OCI-LY1 (cell line): ENCODE results near the gene ISX.

Source experiments
- H2AFZ ChIP-seq: fragments of 200-600 bp; sonication (generic), shearing (Covaris generic); 2 replicates; pipeline ENCODE4 v1.6.0; 2014; ENCODE audit warnings: antibody characterized with exemption, mild to moderate bottlenecking, low read length
- H3F3A ChIP-seq: fragments of 200-600 bp; sonication (generic), shearing (Covaris generic); 2 replicates; pipeline ENCODE4 v1.6.0; 2014; ENCODE audit warnings: mild to moderate bottlenecking, antibody characterized with exemption, low read length, moderate library complexity; ENCODE audit not compliant: insufficient read depth
- H3K27ac ChIP-seq: fragments of 200-600 bp; sonication (generic); 2 replicates; pipeline ENCODE4 v1.5.1; 2014; ENCODE audit warnings: low read length, mixed run types, mild to moderate bottlenecking, low read depth; ENCODE audit not compliant: poor library complexity, severe bottlenecking
- H3K27me3 ChIP-seq: fragments of 200-600 bp; sonication (generic); 2 replicates; pipeline ENCODE4 v1.6.0; 2014; ENCODE audit warnings: antibody characterized with exemption, mild to moderate bottlenecking, low read length, moderate library complexity; ENCODE audit not compliant: insufficient read depth
- H3K36me3 ChIP-seq: fragments of 200-600 bp; sonication (generic); 2 replicates; pipeline ENCODE4 v1.6.1; 2014; ENCODE audit warnings: mild to moderate bottlenecking, antibody characterized with exemption, low read length, moderate library complexity, mixed read lengths; ENCODE audit not compliant: insufficient read depth
- H3K4me1 ChIP-seq: fragments of 200-600 bp; sonication (generic); 2 replicates; pipeline ENCODE4 v1.5.1; 2014; ENCODE audit warnings: mild to moderate bottlenecking, low read length, moderate library complexity; ENCODE audit not compliant: insufficient read depth, severe bottlenecking
- H3K4me2 ChIP-seq: fragments of 200-600 bp; sonication (generic), shearing (Covaris generic); 2 replicates; pipeline ENCODE4 v1.6.1; 2014; ENCODE audit warnings: low read length
- H3K4me3 ChIP-seq: fragments of 200-600 bp; sonication (generic); 2 replicates; pipeline ENCODE4 v1.5.1; 2014; ENCODE audit warnings: low read length, low read depth, mild to moderate bottlenecking, mixed read lengths; ENCODE audit not compliant: poor library complexity, severe bottlenecking
- H3K79me2 ChIP-seq: fragments of 200-600 bp; shearing (Covaris generic); 2 replicates; pipeline ENCODE4 v1.6.1; 2016; ENCODE audit warnings: mixed run types, low read length, mixed read lengths; ENCODE audit not compliant: insufficient read depth
- H3K9ac ChIP-seq: fragments of 200-600 bp; sonication (generic), shearing (Covaris generic); 2 replicates; pipeline ENCODE4 v1.6.1; 2014; ENCODE audit warnings: mild to moderate bottlenecking, low read length, mixed read lengths
- H3K9me2 ChIP-seq: fragments of 200-600 bp; sonication (generic), shearing (Covaris generic); 2 replicates; pipeline ENCODE4 v1.6.1; 2014; ENCODE audit warnings: low read depth, mild to moderate bottlenecking, low read length, mixed read lengths
- H3K9me3 ChIP-seq: fragments of 200-600 bp; shearing (Covaris generic); 2 replicates; pipeline ENCODE4 v1.6.1; 2014; ENCODE audit warnings: low read length, mixed read lengths
- H4K20me1 ChIP-seq: fragments of 200-600 bp; sonication (generic), shearing (Covaris generic); 2 replicates; pipeline ENCODE4 v1.6.0; 2016; ENCODE audit warnings: mild to moderate bottlenecking, low read length; ENCODE audit not compliant: insufficient read depth
- EZH2 ChIP-seq: fragments of 200-600 bp; sonication (generic), shearing (Covaris generic); IDR thresholded peaks from 2 replicates; pipeline ENCODE4 v1.8.0; 2017; ENCODE audit warnings: borderline replicate concordance, mixed run types, mild to moderate bottlenecking, antibody characterized with exemption, low read length, moderate library complexity, mixed read lengths
- TF ChIP-seq, protein P1 (sequence below): fragments of 200-600 bp; sonication (generic), shearing (Covaris generic); IDR thresholded peaks from 2 replicates; pipeline ENCODE4 v1.5.1; 2017; ENCODE audit warnings: mild to moderate bottlenecking, antibody characterized with exemption, low read length, moderate library complexity, mixed read lengths

The ISX gene

DNA sequence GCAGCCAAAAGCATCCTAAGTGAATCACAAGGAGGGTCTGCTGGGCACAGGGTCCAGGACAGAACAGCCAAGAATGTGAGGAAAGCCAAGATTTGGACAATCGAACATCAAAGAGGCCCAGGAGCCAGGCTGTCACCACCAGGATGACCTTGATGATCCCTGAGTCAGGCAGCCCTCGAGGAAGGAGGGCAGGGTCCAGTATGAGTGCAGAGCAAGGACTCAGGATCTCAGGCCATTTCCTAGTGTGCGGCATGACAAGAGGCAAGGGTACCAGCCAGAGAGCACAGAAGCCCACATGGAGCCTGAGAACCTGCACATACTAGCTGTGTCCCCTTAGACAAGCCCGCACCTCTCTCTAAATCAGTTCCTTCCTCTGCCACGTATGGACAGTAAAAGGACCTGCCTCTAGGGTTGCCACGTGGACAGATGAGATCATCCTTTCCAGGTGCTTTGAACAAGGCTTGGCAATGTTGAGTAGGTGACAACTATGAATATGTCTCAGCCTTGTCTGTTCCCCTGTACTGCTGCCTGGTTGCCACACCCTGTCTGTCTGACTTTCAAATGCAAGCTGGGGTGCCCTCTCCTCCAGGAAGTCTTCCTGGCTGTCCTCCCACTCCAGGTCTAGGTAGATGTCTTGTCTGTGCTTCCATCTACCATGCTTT, 32.2 kb upstream of the ISX start:
- no peaks in the 10 kb centered on the region for H3K9me2 ChIP-seq
- H3K27ac ChIP-seq: no peak overlapping the region
- H2AFZ ChIP-seq: no peak overlapping the region
- no peaks in the 10 kb centered on the region for H3K9me3 ChIP-seq
- no peaks in the 10 kb centered on the region for H3K36me3 ChIP-seq
- no peak overlapping the region for H3K4me2 ChIP-seq
- no peaks in the 10 kb centered on the region for H3K27me3 ChIP-seq
- no peaks in the 10 kb centered on the region for H4K20me1 ChIP-seq
- no peak overlapping the region for H3K4me3 ChIP-seq
- no peak overlapping the region for H3K9ac ChIP-seq
- no peak for TF ChIP-seq EZH2
- TF ChIP-seq, protein P1, sequence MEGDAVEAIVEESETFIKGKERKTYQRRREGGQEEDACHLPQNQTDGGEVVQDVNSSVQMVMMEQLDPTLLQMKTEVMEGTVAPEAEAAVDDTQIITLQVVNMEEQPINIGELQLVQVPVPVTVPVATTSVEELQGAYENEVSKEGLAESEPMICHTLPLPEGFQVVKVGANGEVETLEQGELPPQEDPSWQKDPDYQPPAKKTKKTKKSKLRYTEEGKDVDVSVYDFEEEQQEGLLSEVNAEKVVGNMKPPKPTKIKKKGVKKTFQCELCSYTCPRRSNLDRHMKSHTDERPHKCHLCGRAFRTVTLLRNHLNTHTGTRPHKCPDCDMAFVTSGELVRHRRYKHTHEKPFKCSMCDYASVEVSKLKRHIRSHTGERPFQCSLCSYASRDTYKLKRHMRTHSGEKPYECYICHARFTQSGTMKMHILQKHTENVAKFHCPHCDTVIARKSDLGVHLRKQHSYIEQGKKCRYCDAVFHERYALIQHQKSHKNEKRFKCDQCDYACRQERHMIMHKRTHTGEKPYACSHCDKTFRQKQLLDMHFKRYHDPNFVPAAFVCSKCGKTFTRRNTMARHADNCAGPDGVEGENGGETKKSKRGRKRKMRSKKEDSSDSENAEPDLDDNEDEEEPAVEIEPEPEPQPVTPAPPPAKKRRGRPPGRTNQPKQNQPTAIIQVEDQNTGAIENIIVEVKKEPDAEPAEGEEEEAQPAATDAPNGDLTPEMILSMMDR: no peak
- no peaks in the 10 kb centered on the region for H3K4me1 ChIP-seq
- no peaks in the 10 kb centered on the region for H3F3A ChIP-seq
- no peaks in the 10 kb centered on the region for H3K79me2 ChIP-seq

DNA sequence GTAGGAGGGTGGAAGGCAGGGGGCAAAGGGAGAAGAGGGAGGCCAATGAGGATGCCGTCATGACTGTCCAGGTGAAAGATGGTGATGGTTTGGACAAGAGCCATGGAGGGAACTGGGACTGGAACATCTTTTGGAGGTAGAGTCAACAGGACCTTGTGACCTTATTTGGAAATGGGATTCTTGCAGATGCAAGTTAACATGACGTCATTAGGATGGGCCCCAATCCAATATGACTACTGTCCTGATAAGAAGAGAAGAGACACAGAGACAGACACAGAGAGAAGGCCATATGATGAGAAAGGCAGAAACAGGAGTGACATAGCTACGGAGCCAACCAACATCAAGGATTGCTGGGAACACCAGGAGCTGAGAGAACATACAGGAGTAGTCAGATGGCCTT, 31.0 kb upstream of the ISX start:
- Histone ChIP-seq H3K9ac (no peak overlapping the region), H3K4me1 (no peaks in the 10 kb centered on the region), H3F3A (no peaks in the 10 kb centered on the region), H3K36me3 (no peaks in the 10 kb centered on the region), H3K9me3 (no peaks in the 10 kb centered on the region), H4K20me1 (no peaks in the 10 kb centered on the region), H2AFZ (no peak overlapping the region), H3K9me2 (no peaks in the 10 kb centered on the region), H3K27ac (no peak overlapping the region), H3K79me2 (no peaks in the 10 kb centered on the region), H3K4me2 (no peak overlapping the region), H3K27me3 (no peaks in the 10 kb centered on the region), H3K4me3 (no peak overlapping the region)
- TF ChIP-seq, protein P1: no peak
- TF ChIP-seq EZH2: no peak

DNA sequence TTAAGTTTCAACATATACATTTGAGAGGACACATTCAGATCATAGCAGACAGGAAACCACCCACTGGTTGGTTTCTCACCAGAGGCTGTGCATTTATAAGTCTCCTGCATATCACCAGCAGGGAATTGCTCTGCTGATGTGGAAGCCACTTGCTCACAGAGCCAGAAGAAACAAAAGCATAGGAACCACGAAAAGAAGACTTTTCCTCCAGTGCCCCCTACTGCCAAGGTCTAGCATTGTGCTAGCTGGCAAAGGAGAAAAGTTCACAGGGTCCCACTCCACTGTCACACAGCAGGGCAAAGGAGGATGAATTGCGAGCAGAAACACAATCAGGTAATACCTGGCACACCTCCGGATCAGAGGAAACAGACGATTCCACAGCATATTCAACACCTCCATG, 28.9 kb upstream of the ISX start:
- no peak overlapping the region for H3K27ac ChIP-seq
- H3K4me3 ChIP-seq: no peak overlapping the region
- no peaks in the 10 kb centered on the region for H3K36me3 ChIP-seq
- no peaks in the 10 kb centered on the region for H3K79me2 ChIP-seq
- H3K4me2 ChIP-seq: no peak overlapping the region
- H3K9me3 ChIP-seq: no peaks in the 10 kb centered on the region
- H3K4me1 ChIP-seq: no peaks in the 10 kb centered on the region
- TF ChIP-seq, protein P1: peak; percentile 50
- no peak for TF ChIP-seq EZH2
- no peaks in the 10 kb centered on the region for H4K20me1 ChIP-seq
- no peaks in the 10 kb centered on the region for H3F3A ChIP-seq
- H3K27me3 ChIP-seq: no peaks in the 10 kb centered on the region
- H2AFZ ChIP-seq: no peak overlapping the region
- no peak overlapping the region for H3K9ac ChIP-seq
- no peaks in the 10 kb centered on the region for H3K9me2 ChIP-seq
